Thoracic aorta (tissue), 2 donors: ENCODE measurements around the gene CYFIP1. TPM values are rescaled to one million over a fixed set of nuclear protein-coding genes. Genes with fewer than 3 reads are reported as not detected.

Experiments
- total RNA-seq, 2 donors: library from RNA; depleted of rRNA; stranded (reverse); fragments of >200 nt; gene quantifications; one replicate each; pipeline versions ENCODE4 v1.1.0 to v1.2.3, GENCODE V29; 2016

Gene CYFIP1
- total RNA-seq, 2 donors from 2014 or later, result 112 to 150 TPM

Other genes with a start within 250 kb of the CYFIP1 start
- gene NIPA1, start 193.7 kb downstream of the CYFIP1 start, total RNA-seq, result 10 to 100 TPM; 11.6 to 21.7 TPM
- 10 to 100 TPM; 40.5 to 42.1 TPM for gene NIPA2, start 141.7 kb downstream of the CYFIP1 start, total RNA-seq
- 10 to 100 TPM; 15.8 to 39.6 TPM for gene TUBGCP5, start 59.2 kb upstream of the CYFIP1 start, total RNA-seq
- gene GOLGA6L1, start 156.5 kb upstream of the CYFIP1 start, total RNA-seq, result not detected